GM23338 (cell line): ENCODE measurements around the gene SEMA5A. TPM values are rescaled to one million over a fixed set of nuclear protein-coding genes. Genes with fewer than 3 reads are reported as not detected.

ENCODE experiments used
- ATAC-seq: fragments of 200-7000 bp; cut with Tn5 transposase; 3 replicates; pipeline ENCODE4 v1.9.1; 2020
- DNase-seq: peaks from one replicate; pipeline ENCODE4 v3.0.0-alpha.2; 2015; ENCODE audit warnings: low spot score
- H2AFZ ChIP-seq: fragments of 200-600 bp; sonication (generic); 2 replicates; pipeline ENCODE4 v1.8.0; 2016; ENCODE audit warnings: antibody characterized with exemption, mild to moderate bottlenecking, moderate library complexity
- H3F3A ChIP-seq: fragments of 200-600 bp; sonication (generic); replicated peaks from 2 replicates; pipeline ENCODE4 v1.8.0; 2017; ENCODE audit warnings: antibody characterized with exemption, mixed run types, low read depth
- H3K27ac ChIP-seq: fragments of 200-600 bp; sonication (generic); 2 replicates; pipeline ENCODE4 v1.6.1; 2016; ENCODE audit warnings: low read depth
- H3K27me3 ChIP-seq: fragments of 200-600 bp; sonication (generic); 2 replicates; pipeline ENCODE4 v1.8.0; 2016; ENCODE audit warnings: mild to moderate bottlenecking, mixed run types, moderate library complexity; ENCODE audit not compliant: insufficient read depth
- H3K36me3 ChIP-seq: fragments of 200-600 bp; sonication (generic); 2 replicates; pipeline ENCODE4 v1.8.0; 2016; ENCODE audit warnings: mild to moderate bottlenecking; ENCODE audit not compliant: insufficient read depth
- H3K4me1 ChIP-seq: fragments of 200-600 bp; sonication (generic); 2 replicates; pipeline ENCODE4 v1.8.0; 2016; ENCODE audit warnings: mild to moderate bottlenecking, moderate library complexity; ENCODE audit not compliant: insufficient read depth
- H3K4me2 ChIP-seq: fragments of 200-600 bp; sonication (generic); 2 replicates; pipeline ENCODE4 v1.7.1; 2017; ENCODE audit warnings: mixed run types
- H3K4me3 ChIP-seq: fragments of 200-600 bp; sonication (generic); 2 replicates; pipeline ENCODE4 v1.6.1; 2016; ENCODE audit warnings: mixed run types
- H3K79me2 ChIP-seq: fragments of 200-600 bp; sonication (generic); replicated peaks from 2 replicates; pipeline ENCODE4 v1.8.0; 2017; ENCODE audit warnings: mild to moderate bottlenecking; ENCODE audit not compliant: insufficient read depth
- H3K9me2 ChIP-seq: fragments of 200-600 bp; sonication (generic); 2 replicates; pipeline ENCODE4 v1.8.0; 2017; ENCODE audit not compliant: insufficient read depth
- H4K20me1 ChIP-seq: fragments of 200-600 bp; sonication (generic); replicated peaks from 2 replicates; pipeline ENCODE4 v1.8.0; 2017; ENCODE audit warnings: mild to moderate bottlenecking; ENCODE audit not compliant: insufficient read depth
- H3K27ac Mint-ChIP-seq: 2 replicates; pipeline ENCODE4 v1.8.0; 2020; ENCODE audit warnings: inconsistent platforms, mild to moderate bottlenecking, moderate library complexity, mixed read lengths
- H3K27me3 Mint-ChIP-seq: 3 replicates; pipeline ENCODE4 v1.8.0; 2022; ENCODE audit warnings: low read depth, mild to moderate bottlenecking, moderate library complexity, mixed read lengths, inconsistent platforms; ENCODE audit not compliant: insufficient read depth, poor library complexity
- H3K36me3 Mint-ChIP-seq: 3 replicates; pipeline ENCODE4 v1.8.0; 2021; ENCODE audit warnings: low read depth, mild to moderate bottlenecking, inconsistent platforms, moderate library complexity, mixed read lengths
- H3K4me1 Mint-ChIP-seq: 3 replicates; pipeline ENCODE4 v1.8.0; 2020; ENCODE audit warnings: mild to moderate bottlenecking, inconsistent platforms, mixed read lengths
- H3K4me3 Mint-ChIP-seq: 3 replicates; pipeline ENCODE4 v1.8.0; 2021; ENCODE audit warnings: moderate library complexity, mild to moderate bottlenecking, inconsistent platforms, mixed read lengths
- H3K9me3 Mint-ChIP-seq: 3 replicates; pipeline ENCODE4 v1.8.0; 2020; ENCODE audit warnings: moderate library complexity, mild to moderate bottlenecking, inconsistent platforms, mixed read lengths
- CREB1 ChIP-seq: fragments of 250-450 bp; sonication (Bioruptor Pico); IDR thresholded peaks from 2 replicates; pipeline ENCODE4 v1.5.0; 2020; ENCODE audit warnings: low read depth, mild to moderate bottlenecking, moderate library complexity
- CTCF ChIP-seq, 2 experiments: fragments of 200-600 bp in 1 of 2; sonication (generic) in 1 of 2; conservative IDR thresholded peaks; 2 replicates each; pipeline versions ENCODE4 v1.5.1 to v1.6.1; 2016 to 2017; ENCODE audit warnings: antibody characterized with exemption in 2 of 2, low read depth in 2 of 2, mild to moderate bottlenecking in 2 of 2, moderate library complexity in 1 of 2
- ETS1 ChIP-seq: IDR thresholded peaks from 2 replicates; pipeline ENCODE4 v1.6.1; 2016; ENCODE audit warnings: antibody characterized with exemption
- JUNB ChIP-seq: IDR thresholded peaks from one replicate; pipeline ENCODE4 v1.6.1; 2016; ENCODE audit warnings: antibody characterized with exemption; ENCODE audit not compliant: unreplicated experiment
- NANOG ChIP-seq: IDR thresholded peaks from 2 replicates; pipeline ENCODE4 v1.6.1; 2016; ENCODE audit warnings: antibody characterized with exemption, borderline replicate concordance
- POLR2AphosphoS5 ChIP-seq: IDR thresholded peaks from 2 replicates; pipeline ENCODE4 v1.6.1; 2016; ENCODE audit warnings: antibody characterized with exemption, low read depth
- REST ChIP-seq: IDR thresholded peaks from one replicate; pipeline ENCODE4 v1.6.1; 2018; ENCODE audit warnings: antibody characterized with exemption; ENCODE audit not compliant: unreplicated experiment
- STAT1 ChIP-seq: IDR thresholded peaks from one replicate; pipeline ENCODE4 v1.6.1; 2016; ENCODE audit warnings: antibody characterized with exemption; ENCODE audit not compliant: unreplicated experiment
- ZNF114 ChIP-seq: fragments of 250-450 bp; sonication (Bioruptor Pico); IDR thresholded peaks from 2 replicates; pipeline ENCODE4 v1.5.0; 2020; ENCODE audit warnings: mild to moderate bottlenecking, moderate library complexity
- ZNF331 ChIP-seq: fragments of 250-450 bp; sonication (Bioruptor Pico); IDR thresholded peaks from 2 replicates; pipeline ENCODE4 v1.5.0; 2020; ENCODE audit warnings: low read depth, mild to moderate bottlenecking, moderate library complexity
- ZNF462 ChIP-seq: fragments of 250-450 bp; sonication (Bioruptor Pico); IDR thresholded peaks from 2 replicates; pipeline ENCODE4 v1.5.0; 2020; ENCODE audit warnings: mild to moderate bottlenecking, moderate library complexity
- polyA plus RNA-seq: library from polyadenylated mRNA; unstranded; fragments of >200 nt; fragmentation: Nextera tagmentation; extraction: Ambion mirVana; gene quantifications from 2 replicates; pipeline ENCODE4 v1.2.1, GENCODE V29; 2016
- total RNA-seq: library from RNA; depleted of rRNA; stranded (reverse); fragments of >200 nt; shearing (Covaris generic); gene quantifications from 2 replicates; pipeline ENCODE4 v1.2.3, GENCODE V29; 2014

Gene SEMA5A
- total and polyA plus RNA-seq, 2 experiments from 2014 or later: 2.1 to 8.1 TPM

- Mint-ChIP-seq H3K9me3 (no peaks in the 10 kb centered on the region; the same call in 2 of the 3 replicates), H3K36me3 (no peaks in the 10 kb centered on the region; the same call in 2 of the 3 replicates), H3K4me1 (peaks cover 7% of the 10 kb centered on the region), H3K27ac (no peak overlapping the region), H3K27me3 (peaks cover 7% of the 10 kb centered on the region), H3K4me3 (no peak overlapping the region)
- Histone ChIP-seq H3K27ac (no peak overlapping the region), H3K4me3 (no peak overlapping the region), H3K9me2 (peaks cover 3% of the 10 kb centered on the region; the same call in 1 of the 2 replicates), H3K4me2 (no peak overlapping the region), H4K20me1 (no peaks in the 10 kb centered on the region), H3K4me1 (peaks cover 8% of the 10 kb centered on the region; the same call in 1 of the 2 replicates), H3K36me3 (no peaks in the 10 kb centered on the region), H3K27me3 (no peaks in the 10 kb centered on the region), H3F3A (no peaks in the 10 kb centered on the region), H3K79me2 (no peaks in the 10 kb centered on the region), H2AFZ (no peak overlapping the region)
- ATAC-seq: no peak
- no peak for DNase-seq
- TF ChIP-seq NANOG (no peak), ZNF462 (CRISPR knock-in tag) (no peak), STAT1 (no peak), ZNF331 (no peak), REST (no peak), POLR2AphosphoS5 (no peak), CTCF (conservative IDR thresholded peaks at IDR 0.05; ENCODE audit: low read depth in 2 of 2) (no peak), CREB1 (CRISPR knock-in tag) (no peak), JUNB (no peak), ETS1 (no peak), ZNF114 (CRISPR knock-in tag) (no peak)
Observed at GRCh38 chr5:9189681-9190080, 356.2 kb downstream of the SEMA5A start.
